Measurements from ENCODE around the gene TSC22D1. TPM values are rescaled to one million over a fixed set of nuclear protein-coding genes. Genes with fewer than 3 reads are reported as not detected.

TSC22D1 gene
- polyA plus RNA-seq, 2 donors: 18.5 to 48.6 TPM

DNA sequence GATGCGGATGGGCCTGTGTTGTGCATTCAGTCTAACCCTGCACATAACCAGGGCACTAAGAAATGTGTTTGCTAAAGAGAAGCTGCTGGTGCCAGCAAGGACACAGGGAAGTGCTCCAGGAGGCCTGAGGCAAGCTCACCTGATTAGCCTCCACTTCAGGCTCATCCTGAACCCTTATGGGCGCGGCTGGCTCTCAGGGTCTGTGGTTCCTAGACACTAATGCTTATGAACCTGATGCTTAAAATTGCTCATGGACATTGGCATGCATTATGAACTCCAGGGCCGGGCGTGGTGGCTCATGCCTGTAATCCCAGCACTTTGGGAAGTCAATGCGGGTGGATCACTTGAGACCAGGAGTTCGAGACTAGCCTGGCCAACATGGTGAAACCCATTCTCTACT is 168.2 kb downstream of the TSC22D1 start:
- 88 to 89% methylated on average over 7 of the region's 7 CpGs for WGBS, 2 donors
- no peaks in the 10 kb centered on the region for H3K36me3 ChIP-seq (ENCODE audit: control insufficient read depth in 2 of 2, insufficient read depth in 2 of 2, low read length in 1 of 2)

DNA sequence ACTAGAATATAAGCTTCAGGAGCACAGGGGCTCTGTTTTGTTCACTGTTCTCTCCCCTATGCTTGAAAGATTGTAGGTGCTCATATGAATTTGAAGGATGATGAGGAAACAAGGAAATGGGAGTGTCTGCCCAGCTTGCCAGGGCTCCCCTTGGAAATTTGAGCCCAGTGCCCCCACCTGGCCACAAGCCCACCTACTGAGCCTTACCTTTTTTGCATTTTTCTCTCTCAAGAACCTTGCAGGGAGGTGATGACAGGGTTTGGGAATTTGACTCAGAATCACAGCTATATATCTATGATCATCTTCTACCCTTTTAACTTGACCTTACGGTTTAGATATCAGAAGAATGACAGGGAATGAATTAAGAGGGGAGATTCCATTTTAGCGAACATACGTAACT is 168.8 kb downstream of the TSC22D1 start:
- Histone ChIP-seq H3K9me3 (ENCODE audit: control insufficient read depth in 2 of 2, insufficient read depth in 1 of 2, low read depth in 1 of 2, low read length in 1 of 2) (no peaks in the 10 kb centered on the region), H3K4me1 (ENCODE audit: control insufficient read depth in 2 of 2, insufficient read depth in 2 of 2, low read length in 1 of 2) (peaks cover 3 to 11% of the 10 kb centered on the region in 2 donors), H3K27ac (ENCODE audit: low read depth in 2 of 2, low read length in 1 of 2) (no peak overlapping the region), H3K36me3 (ENCODE audit: control insufficient read depth in 2 of 2, insufficient read depth in 2 of 2, low read length in 1 of 2) (no peaks in the 10 kb centered on the region), H3K4me3 (ENCODE audit: low read depth in 1 of 2, low read length in 2 of 2) (no peak overlapping the region), H3K27me3 (ENCODE audit: control insufficient read depth in 1 of 2, insufficient read depth in 2 of 2, low read length in 2 of 2) (no peaks in the 10 kb centered on the region)
- WGBS, 2 donors: 90 to 95% methylated on average over 3 of the region's 3 CpGs

More for the DNA sequence above, 168.2 kb downstream of the TSC22D1 start:
- H3K27me3 ChIP-seq (ENCODE audit: control insufficient read depth in 1 of 2, insufficient read depth in 2 of 2, low read length in 2 of 2): no peaks in the 10 kb centered on the region
- no peaks in the 10 kb centered on the region for H3K9me3 ChIP-seq (ENCODE audit: control insufficient read depth in 2 of 2, insufficient read depth in 1 of 2, low read depth in 1 of 2, low read length in 1 of 2)
- no peak overlapping the region for H3K4me3 ChIP-seq (ENCODE audit: low read depth in 1 of 2, low read length in 2 of 2)
- H3K27ac ChIP-seq (ENCODE audit: low read depth in 2 of 2, low read length in 1 of 2): no peak overlapping the region
- peaks cover 3 to 10% of the 10 kb centered on the region in 2 donors for H3K4me1 ChIP-seq (ENCODE audit: control insufficient read depth in 2 of 2, insufficient read depth in 2 of 2, low read length in 1 of 2)

- Histone ChIP-seq H3K9me3 (ENCODE audit: control insufficient read depth in 2 of 2, insufficient read depth in 1 of 2, low read depth in 1 of 2, low read length in 1 of 2) (no peaks in the 10 kb centered on the region), H3K36me3 (ENCODE audit: control insufficient read depth in 2 of 2, insufficient read depth in 2 of 2, low read length in 1 of 2) (no peaks in the 10 kb centered on the region), H3K27ac (ENCODE audit: low read depth in 2 of 2, low read length in 1 of 2) (no peak overlapping the region), H3K27me3 (ENCODE audit: control insufficient read depth in 1 of 2, insufficient read depth in 2 of 2, low read length in 2 of 2) (no peaks in the 10 kb centered on the region), H3K4me3 (ENCODE audit: low read depth in 1 of 2, low read length in 2 of 2) (no peak overlapping the region), H3K4me1 (ENCODE audit: control insufficient read depth in 2 of 2, insufficient read depth in 2 of 2, low read length in 1 of 2) (peaks cover 3 to 11% of the 10 kb centered on the region in 2 donors)
- WGBS, 2 donors: 77 to 85% methylated on average over 5 of the region's 5 CpGs
These were observed 169.5 kb downstream of the TSC22D1 start for GRCh38 chr13:44406617-44407016.

DNA sequence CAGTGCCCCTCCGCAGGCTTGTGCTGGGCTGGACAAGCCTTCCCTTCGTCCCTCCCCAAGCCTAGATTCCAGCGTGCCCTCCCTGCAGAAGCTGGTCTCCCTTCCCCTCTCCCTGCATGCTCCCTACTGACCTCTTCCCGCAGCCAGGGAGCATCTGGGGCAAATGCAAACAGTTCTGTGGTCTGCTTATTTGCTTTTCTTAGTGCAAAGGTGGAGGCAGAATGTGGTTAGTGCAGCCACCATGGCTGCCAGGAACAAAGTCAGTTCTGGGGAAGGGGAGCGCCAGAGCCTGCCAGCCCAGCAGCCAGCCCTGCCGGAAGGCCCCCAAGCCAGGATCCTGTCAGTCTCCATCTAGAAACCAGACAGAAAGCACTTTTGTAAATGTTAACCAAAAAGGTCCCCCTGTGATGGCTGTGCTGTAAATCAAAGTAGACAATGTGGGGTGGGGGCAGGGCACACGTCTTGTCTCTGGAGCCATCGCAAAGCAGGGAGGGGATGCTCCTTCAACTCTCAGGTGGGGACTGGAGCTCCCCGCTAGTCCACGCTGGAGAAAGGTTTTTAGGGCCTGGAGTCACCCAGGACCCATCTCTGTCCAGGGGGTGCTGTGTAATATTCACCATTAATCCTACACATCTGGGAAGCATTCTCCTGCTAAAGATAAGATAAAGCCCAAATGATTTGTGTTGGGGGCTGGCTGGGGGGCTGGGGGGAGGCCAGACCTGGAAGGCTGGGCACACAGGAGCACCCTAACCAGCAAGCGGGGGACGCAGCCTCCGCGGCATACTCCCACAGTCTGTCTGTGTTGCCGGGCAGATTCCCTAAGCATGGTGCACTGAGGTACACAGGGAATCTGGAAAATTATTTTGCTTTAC is 171.6 kb downstream of the TSC22D1 start:
- Histone ChIP-seq H3K27me3 (ENCODE audit: control insufficient read depth in 1 of 2, insufficient read depth in 2 of 2, low read length in 2 of 2) (no peaks in the 10 kb centered on the region), H3K4me3 (ENCODE audit: low read depth in 1 of 2, low read length in 2 of 2) (no peak overlapping the region), H3K36me3 (ENCODE audit: control insufficient read depth in 2 of 2, insufficient read depth in 2 of 2, low read length in 1 of 2) (no peaks in the 10 kb centered on the region), H3K27ac (ENCODE audit: low read depth in 2 of 2, low read length in 1 of 2) (no peak overlapping the region), H3K9me3 (ENCODE audit: control insufficient read depth in 2 of 2, insufficient read depth in 1 of 2, low read depth in 1 of 2, low read length in 1 of 2) (no peaks in the 10 kb centered on the region), H3K4me1 (ENCODE audit: control insufficient read depth in 2 of 2, insufficient read depth in 2 of 2, low read length in 1 of 2) (peaks cover 0 to 11% of the 10 kb centered on the region in 2 donors)
- 74 to 78% methylated on average over 15 of the region's 15 CpGs for WGBS, 2 donors

GRCh38 chr13:44403461-44404056 is 172.6 kb downstream of the TSC22D1 start:
- Histone ChIP-seq H3K4me1 (ENCODE audit: control insufficient read depth in 2 of 2, insufficient read depth in 2 of 2, low read length in 1 of 2) (peaks cover 0 to 11% of the 10 kb centered on the region in 2 donors), H3K27ac (ENCODE audit: low read depth in 2 of 2, low read length in 1 of 2) (no peak overlapping the region), H3K27me3 (ENCODE audit: control insufficient read depth in 1 of 2, insufficient read depth in 2 of 2, low read length in 2 of 2) (no peaks in the 10 kb centered on the region), H3K36me3 (ENCODE audit: control insufficient read depth in 2 of 2, insufficient read depth in 2 of 2, low read length in 1 of 2) (no peaks in the 10 kb centered on the region), H3K4me3 (ENCODE audit: low read depth in 1 of 2, low read length in 2 of 2) (no peak overlapping the region), H3K9me3 (ENCODE audit: control insufficient read depth in 2 of 2, insufficient read depth in 1 of 2, low read depth in 1 of 2, low read length in 1 of 2) (no peaks in the 10 kb centered on the region)
- WGBS, 2 donors: 48 to 55% methylated on average over 11 of the region's 11 CpGs

GRCh38 chr13:44402899-44403445 is 173.2 kb downstream of the TSC22D1 start:
- Histone ChIP-seq H3K4me3 (ENCODE audit: low read depth in 1 of 2, low read length in 2 of 2) (no peak overlapping the region), H3K27ac (ENCODE audit: low read depth in 2 of 2, low read length in 1 of 2) (no peak overlapping the region)

DNA sequence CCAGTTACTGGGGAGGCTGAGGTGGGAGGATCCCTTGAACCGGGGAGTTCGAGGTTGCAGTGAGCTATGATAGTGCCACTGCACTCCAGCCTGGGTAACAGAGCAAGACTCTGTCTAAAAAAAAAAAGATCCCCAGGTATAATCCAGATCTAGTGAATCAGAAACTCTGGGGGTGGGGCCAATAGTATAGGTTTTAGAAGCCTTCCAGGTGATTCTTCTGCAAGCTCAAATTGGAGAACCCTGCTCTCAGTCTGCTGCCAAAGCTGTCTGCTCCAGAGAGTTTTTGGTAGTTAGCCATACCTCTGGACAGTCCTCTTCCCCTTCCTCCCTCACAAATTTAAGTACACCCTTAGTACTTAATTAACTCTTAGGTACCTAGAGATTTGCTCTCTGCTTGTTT is 174.6 kb downstream of the TSC22D1 start:
- Histone ChIP-seq H3K9me3 (ENCODE audit: control insufficient read depth in 2 of 2, insufficient read depth in 1 of 2, low read depth in 1 of 2, low read length in 1 of 2) (no peaks in the 10 kb centered on the region), H3K36me3 (ENCODE audit: control insufficient read depth in 2 of 2, insufficient read depth in 2 of 2, low read length in 1 of 2) (no peaks in the 10 kb centered on the region), H3K27ac (ENCODE audit: low read depth in 2 of 2, low read length in 1 of 2) (no peak overlapping the region), H3K4me1 (ENCODE audit: control insufficient read depth in 2 of 2, insufficient read depth in 2 of 2, low read length in 1 of 2) (peaks cover 0 to 13% of the 10 kb centered on the region in 2 donors), H3K4me3 (ENCODE audit: low read depth in 1 of 2, low read length in 2 of 2) (no peak overlapping the region), H3K27me3 (ENCODE audit: control insufficient read depth in 1 of 2, insufficient read depth in 2 of 2, low read length in 2 of 2) (no peaks in the 10 kb centered on the region)
- 68 to 69% methylated on average over 2 of the region's 2 CpGs for WGBS, 2 donors

More at GRCh38 chr13:44402899-44403445, 173.2 kb downstream of the TSC22D1 start:
- Histone ChIP-seq H3K27me3 (ENCODE audit: control insufficient read depth in 1 of 2, insufficient read depth in 2 of 2, low read length in 2 of 2) (no peaks in the 10 kb centered on the region), H3K36me3 (ENCODE audit: control insufficient read depth in 2 of 2, insufficient read depth in 2 of 2, low read length in 1 of 2) (no peaks in the 10 kb centered on the region), H3K9me3 (ENCODE audit: control insufficient read depth in 2 of 2, insufficient read depth in 1 of 2, low read depth in 1 of 2, low read length in 1 of 2) (no peaks in the 10 kb centered on the region), H3K4me1 (ENCODE audit: control insufficient read depth in 2 of 2, insufficient read depth in 2 of 2, low read length in 1 of 2) (peaks cover 0 to 11% of the 10 kb centered on the region in 2 donors)
- WGBS, 2 donors: 51 to 60% methylated on average over 13 of the region's 13 CpGs

DNA sequence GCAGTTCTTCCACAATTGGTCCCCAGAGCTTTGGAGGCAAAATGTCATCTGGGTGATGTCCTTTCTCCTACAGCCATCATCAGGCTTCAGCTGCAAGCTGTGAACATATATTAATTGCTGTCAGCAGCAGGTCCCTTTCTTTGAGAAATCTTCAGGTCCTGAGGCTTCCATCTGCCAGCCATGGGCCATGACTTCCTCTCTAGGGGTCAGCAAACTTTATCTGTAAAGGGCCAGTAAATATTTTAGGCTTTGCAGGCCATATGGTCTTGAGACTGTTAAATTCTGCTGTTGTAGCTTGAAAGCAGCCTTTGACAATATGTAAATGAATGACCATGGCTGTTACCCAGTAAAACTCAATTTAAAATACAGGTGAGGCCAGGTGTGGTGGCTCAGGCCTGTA is 175.4 kb downstream of the TSC22D1 start:
- H3K27ac ChIP-seq (ENCODE audit: low read depth in 2 of 2, low read length in 1 of 2): no peak overlapping the region
- H3K27me3 ChIP-seq (ENCODE audit: control insufficient read depth in 1 of 2, insufficient read depth in 2 of 2, low read length in 2 of 2): no peaks in the 10 kb centered on the region
- H3K4me1 ChIP-seq (ENCODE audit: control insufficient read depth in 2 of 2, insufficient read depth in 2 of 2, low read length in 1 of 2): peaks cover 0 to 15% of the 10 kb centered on the region in 2 donors
- no peak overlapping the region for H3K4me3 ChIP-seq (ENCODE audit: low read depth in 1 of 2, low read length in 2 of 2)
- H3K9me3 ChIP-seq (ENCODE audit: control insufficient read depth in 2 of 2, insufficient read depth in 1 of 2, low read depth in 1 of 2, low read length in 1 of 2): no peaks in the 10 kb centered on the region
- H3K36me3 ChIP-seq (ENCODE audit: control insufficient read depth in 2 of 2, insufficient read depth in 2 of 2, low read length in 1 of 2): no peaks in the 10 kb centered on the region

DNA sequence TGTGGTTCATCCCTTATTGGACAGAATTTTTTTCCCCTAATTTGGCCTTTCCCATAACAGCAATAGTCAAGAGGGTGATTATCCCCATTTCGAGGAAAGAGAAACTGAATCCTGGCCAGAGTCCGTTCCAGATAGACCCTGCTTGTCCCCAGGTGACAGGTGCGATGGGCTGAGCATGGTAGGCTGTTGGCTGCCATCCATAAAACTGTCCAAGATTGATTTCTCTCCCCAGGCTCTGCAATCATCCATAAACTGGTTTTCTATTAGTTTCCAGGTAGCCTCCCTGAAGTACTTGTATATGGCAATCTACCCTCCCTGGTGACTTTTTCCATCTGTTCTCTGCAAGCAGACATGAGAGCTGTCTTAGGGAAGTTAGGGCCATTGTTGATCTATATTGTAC is 177.1 kb downstream of the TSC22D1 start:
- peaks cover 0 to 12% of the 10 kb centered on the region in 2 donors for H3K4me1 ChIP-seq (ENCODE audit: control insufficient read depth in 2 of 2, insufficient read depth in 2 of 2, low read length in 1 of 2)
- H3K27me3 ChIP-seq (ENCODE audit: control insufficient read depth in 1 of 2, insufficient read depth in 2 of 2, low read length in 2 of 2): no peaks in the 10 kb centered on the region
- H3K4me3 ChIP-seq (ENCODE audit: low read depth in 1 of 2, low read length in 2 of 2): no peak overlapping the region
- 69 to 72% methylated on average over 3 of the region's 3 CpGs for WGBS, 2 donors
- no peaks in the 10 kb centered on the region for H3K9me3 ChIP-seq (ENCODE audit: control insufficient read depth in 2 of 2, insufficient read depth in 1 of 2, low read depth in 1 of 2, low read length in 1 of 2)
- H3K36me3 ChIP-seq (ENCODE audit: control insufficient read depth in 2 of 2, insufficient read depth in 2 of 2, low read length in 1 of 2): no peaks in the 10 kb centered on the region
- H3K27ac ChIP-seq (ENCODE audit: low read depth in 2 of 2, low read length in 1 of 2): no peak overlapping the region

Data from esophagus (tissue), 2 donors.